Glomerular visceral epithelial cell (primary cell): ENCODE data around the gene CDX2.

Source experiments
- DNase-seq: peaks from one replicate; pipeline ENCODE4 v3.0.0-alpha.2; 2016; ENCODE audit errors: extremely low spot score

Gene CDX2

DNA sequence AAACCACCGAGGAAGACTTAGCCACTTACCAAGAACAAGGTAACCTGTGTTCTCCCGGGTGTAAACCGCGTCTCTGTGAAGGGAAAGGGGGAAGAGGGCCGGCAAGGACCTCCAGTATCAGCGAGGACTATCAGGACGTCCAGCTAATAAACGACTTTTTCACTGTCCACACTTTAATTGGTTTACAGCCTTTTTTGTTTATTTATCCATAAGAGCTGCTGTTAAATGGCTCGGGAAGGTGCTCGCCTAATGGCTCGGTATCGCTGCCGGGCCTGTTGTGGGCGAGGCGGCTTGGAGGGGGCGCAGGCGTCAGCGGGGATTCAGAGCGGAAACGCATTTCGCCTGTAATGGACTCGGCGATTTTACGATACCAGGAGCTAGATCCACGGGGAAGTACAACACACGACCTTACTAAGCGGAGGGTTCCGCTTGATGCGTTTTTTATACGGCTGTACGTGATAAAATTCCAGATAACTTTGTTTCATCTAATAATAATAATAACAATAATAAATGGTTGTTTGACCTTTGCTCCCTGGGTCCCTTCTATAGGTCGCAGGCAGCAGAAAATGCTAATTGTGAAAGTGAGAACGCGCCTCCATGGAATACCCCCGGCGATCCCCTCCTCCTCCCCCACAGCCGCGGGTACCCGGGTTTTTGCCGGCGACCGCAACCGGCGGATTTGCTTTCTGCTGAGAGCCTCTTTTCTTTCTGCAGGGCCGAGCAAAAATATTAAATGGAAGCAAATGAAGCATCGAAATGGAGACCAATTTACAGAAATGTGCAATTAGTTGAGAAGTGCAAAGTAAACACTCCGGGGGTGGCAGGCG lies 51.8 kb downstream of the CDX2 start:
- DNase-seq: no peak

DNA sequence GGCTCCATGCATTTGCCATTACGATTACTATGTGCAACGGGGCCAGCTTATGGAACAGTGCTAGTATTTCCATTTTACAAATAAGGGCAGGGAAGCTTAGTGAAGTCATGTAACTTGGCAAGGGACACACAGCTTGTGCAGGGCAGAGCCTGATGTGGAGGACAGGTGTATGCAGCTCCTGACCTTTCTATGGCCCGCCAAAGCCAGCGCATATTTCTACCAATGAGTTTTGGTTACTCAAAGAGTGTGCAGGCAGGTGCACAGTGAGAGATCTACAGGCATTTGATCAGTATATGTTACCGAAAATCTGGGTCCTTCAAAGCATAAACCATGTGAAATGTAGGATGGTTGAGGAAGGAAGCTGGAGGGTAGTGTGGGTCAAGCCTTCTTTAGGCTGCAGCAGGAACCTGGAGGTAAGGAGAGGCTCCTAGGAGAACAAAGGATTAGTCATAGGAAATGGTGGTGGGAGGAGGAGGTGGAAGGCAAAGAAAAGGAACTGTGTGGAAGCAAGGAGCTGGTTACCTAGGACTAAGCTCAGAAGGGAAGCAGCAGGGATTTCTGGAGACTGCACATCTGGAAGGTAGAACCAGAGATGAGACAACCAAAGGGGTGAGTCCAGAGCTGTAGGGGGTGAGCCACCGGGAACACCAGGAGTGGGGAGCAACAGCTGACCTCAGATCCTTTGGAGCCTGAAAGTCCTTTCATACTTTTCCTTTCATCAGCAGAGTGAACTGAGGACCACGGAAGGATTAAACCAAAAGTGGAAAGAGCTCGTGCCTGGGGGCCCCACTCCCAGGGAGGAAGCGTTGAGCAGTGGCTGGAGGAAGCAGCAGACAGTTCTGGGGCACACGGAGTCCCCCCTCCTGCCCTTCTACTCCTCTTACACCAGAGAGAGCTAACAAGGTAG lies 53.6 kb downstream of the CDX2 start:
- DNase-seq: no peak

DNA sequence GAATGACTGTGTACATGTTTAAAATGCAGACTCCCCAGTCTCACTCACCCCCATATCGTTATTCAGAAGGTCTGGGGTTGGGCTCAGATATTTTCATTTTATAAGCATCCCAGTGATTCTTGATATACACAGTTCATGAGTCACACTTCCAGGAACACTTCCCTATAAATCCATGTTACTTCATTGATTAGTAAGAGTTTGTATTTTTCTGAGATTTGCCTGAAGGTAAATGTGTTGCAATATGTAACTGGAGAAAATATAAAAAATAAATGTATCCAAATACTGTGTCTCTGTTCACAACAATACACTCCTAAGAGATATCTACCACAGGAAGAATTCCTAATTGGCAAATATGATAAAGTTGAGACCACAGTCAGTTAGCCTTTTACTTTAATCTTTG lies 56.0 kb downstream of the CDX2 start:
- no peak for DNase-seq

DNA sequence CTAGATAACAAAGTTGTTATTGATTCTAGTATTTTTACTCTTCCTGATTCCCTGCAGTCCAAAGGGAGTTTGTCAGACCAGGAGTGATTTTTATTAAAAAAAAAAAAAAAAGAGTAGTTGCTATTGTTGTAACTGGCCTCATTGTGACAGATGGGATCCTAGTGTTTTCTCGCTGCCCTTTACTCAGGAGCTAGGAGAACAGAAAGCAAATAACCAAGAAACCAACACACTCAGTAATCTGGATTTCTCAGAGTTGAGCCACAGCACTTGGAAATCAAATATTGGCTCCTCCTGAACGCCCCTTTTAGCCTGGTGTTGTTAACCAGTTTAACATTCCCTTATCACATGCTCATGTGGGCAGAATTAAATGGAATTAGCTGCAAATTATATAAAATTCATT lies 57.6 kb downstream of the CDX2 start:
- no peak for DNase-seq
